ENCODE results near the gene FBXO17.

Gene FBXO17

GRCh38 chr19:38907670-38908069 lies 67.9 kb downstream of the FBXO17 start:
- Histone ChIP-seq H3K9ac (ENCODE audit: low read depth, low read length, poor library complexity, severe bottlenecking) (no peak overlapping the region), H3K36me3 (ENCODE audit: insufficient read depth, low read length) (no peaks in the 10 kb centered on the region; the same call in 1 of the 2 replicates), H3K27me3 (ENCODE audit: insufficient read depth, low read length, poor library complexity, severe bottlenecking) (no peaks in the 10 kb centered on the region)

GRCh38 chr19:38907227-38907626 lies 68.3 kb downstream of the FBXO17 start:
- no peaks in the 10 kb centered on the region for H4K20me1 ChIP-seq (ENCODE audit: insufficient read depth, low read length, poor library complexity, severe bottlenecking)
- no peak overlapping the region for H3K4me2 ChIP-seq (ENCODE audit: low read depth, low read length, poor library complexity, severe bottlenecking)

More at GRCh38 chr19:38907670-38908069, 67.9 kb downstream of the FBXO17 start:
- Histone ChIP-seq H3K4me1 (ENCODE audit: insufficient read depth, low read length, poor library complexity, severe bottlenecking) (peaks cover under 1% of the 10 kb centered on the region), H3K4me2 (ENCODE audit: low read depth, low read length, poor library complexity, severe bottlenecking) (no peak overlapping the region), H3K9me2 (replicated peaks; ENCODE audit: low read depth, low read length) (no peaks in the 10 kb centered on the region), H3K4me3 (ENCODE audit: low read length, poor library complexity, severe bottlenecking) (no peak overlapping the region), H4K20me1 (ENCODE audit: insufficient read depth, low read length, poor library complexity, severe bottlenecking) (no peaks in the 10 kb centered on the region), H3F3A (ENCODE audit: low read depth) (no peaks in the 10 kb centered on the region), H2AFZ (ENCODE audit: low read length) (no peak overlapping the region), H3K79me2 (ENCODE audit: insufficient read depth, low read length) (no peaks in the 10 kb centered on the region), H3K9me3 (ENCODE audit: insufficient read depth, low read depth, low read length) (no peaks in the 10 kb centered on the region)
- TF ChIP-seq EZH2phosphoT487 (IDR thresholded peaks at IDR 0.05; ENCODE audit: borderline replicate concordance), result no peak
- no peak for TF ChIP-seq CTCF (conservative IDR thresholded peaks at IDR 0.05; ENCODE audit: low read length)

GRCh38 chr19:38905620-38906019 lies 69.9 kb downstream of the FBXO17 start:
- no peaks in the 10 kb centered on the region for H3K27me3 ChIP-seq (ENCODE audit: insufficient read depth, low read length, poor library complexity, severe bottlenecking)
- H2AFZ ChIP-seq (ENCODE audit: low read length), result no peak overlapping the region
- no peaks in the 10 kb centered on the region; the same call in 1 of the 2 replicates for H3K36me3 ChIP-seq (ENCODE audit: insufficient read depth, low read length)
- no peak overlapping the region for H3K4me3 ChIP-seq (ENCODE audit: low read length, poor library complexity, severe bottlenecking)
- TF ChIP-seq EZH2phosphoT487 (IDR thresholded peaks at IDR 0.05; ENCODE audit: borderline replicate concordance), result no peak
- no peak for TF ChIP-seq CTCF (conservative IDR thresholded peaks at IDR 0.05; ENCODE audit: low read length)
- H3K9me3 ChIP-seq (ENCODE audit: insufficient read depth, low read depth, low read length), result no peaks in the 10 kb centered on the region
- H3F3A ChIP-seq (ENCODE audit: low read depth), result no peaks in the 10 kb centered on the region
- H4K20me1 ChIP-seq (ENCODE audit: insufficient read depth, low read length, poor library complexity, severe bottlenecking), result no peaks in the 10 kb centered on the region
- peaks cover 5% of the 10 kb centered on the region for H3K4me1 ChIP-seq (ENCODE audit: insufficient read depth, low read length, poor library complexity, severe bottlenecking)
- H3K9ac ChIP-seq (ENCODE audit: low read depth, low read length, poor library complexity, severe bottlenecking), result no peak overlapping the region
- H3K9me2 ChIP-seq (replicated peaks; ENCODE audit: low read depth, low read length), result no peaks in the 10 kb centered on the region
- H3K79me2 ChIP-seq (ENCODE audit: insufficient read depth, low read length), result peaks cover 11% of the 10 kb centered on the region
- no peak overlapping the region for H3K4me2 ChIP-seq (ENCODE audit: low read depth, low read length, poor library complexity, severe bottlenecking)

More at GRCh38 chr19:38907227-38907626, 68.3 kb downstream of the FBXO17 start:
- Histone ChIP-seq H3K9me3 (ENCODE audit: insufficient read depth, low read depth, low read length) (no peaks in the 10 kb centered on the region), H3K9me2 (replicated peaks; ENCODE audit: low read depth, low read length) (no peaks in the 10 kb centered on the region), H3F3A (ENCODE audit: low read depth) (no peaks in the 10 kb centered on the region), H3K9ac (ENCODE audit: low read depth, low read length, poor library complexity, severe bottlenecking) (no peak overlapping the region), H3K4me3 (ENCODE audit: low read length, poor library complexity, severe bottlenecking) (no peak overlapping the region), H3K4me1 (ENCODE audit: insufficient read depth, low read length, poor library complexity, severe bottlenecking) (no peaks in the 10 kb centered on the region), H3K36me3 (ENCODE audit: insufficient read depth, low read length) (no peaks in the 10 kb centered on the region; the same call in 1 of the 2 replicates), H3K79me2 (ENCODE audit: insufficient read depth, low read length) (no peaks in the 10 kb centered on the region), H3K27me3 (ENCODE audit: insufficient read depth, low read length, poor library complexity, severe bottlenecking) (no peaks in the 10 kb centered on the region), H2AFZ (ENCODE audit: low read length) (no peak overlapping the region)
- TF ChIP-seq EZH2phosphoT487 (IDR thresholded peaks at IDR 0.05; ENCODE audit: borderline replicate concordance) (no peak), CTCF (conservative IDR thresholded peaks at IDR 0.05; ENCODE audit: low read length) (no peak)
